ENCODE measurements around the gene MAML3. TPM values are rescaled to one million over a fixed set of nuclear protein-coding genes. Genes with fewer than 3 reads are reported as not detected.

MAML3 gene
- total and polyA plus RNA-seq, 2 of the 13 experiments (the other 11 are each of a cell fraction or from before 2014, with no cell fraction given), result 0.05 to 0.13 TPM

DNA sequence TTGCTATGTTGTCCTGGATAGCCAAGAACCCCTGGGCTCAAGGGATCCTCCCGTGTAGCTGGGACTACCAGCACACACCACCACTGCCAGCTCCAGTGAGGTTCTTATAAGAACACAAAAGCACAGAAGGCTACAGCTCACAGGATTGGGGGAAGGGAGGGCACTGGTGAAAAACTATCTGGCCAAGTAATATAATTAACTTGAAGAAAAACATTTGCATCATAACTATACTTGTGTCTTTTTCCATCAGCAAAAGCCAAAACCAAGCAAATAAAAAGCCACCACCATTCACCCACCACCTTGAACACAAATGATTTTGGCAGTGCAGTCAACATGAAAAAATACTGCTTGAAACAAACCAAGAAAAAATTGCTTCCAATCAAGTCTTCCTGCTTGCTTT lies 188.2 kb downstream of the MAML3 start:
- no peak for ATAC-seq
- H3K27me3 ChIP-seq (ENCODE audit: control insufficient read depth in 1 of 2, insufficient read depth in 2 of 2, low read length in 2 of 2), result peaks cover 0 to 1% of the 10 kb centered on the region in 2 experiments; a peak in 1 of 5 replicates
- in situ Hi-C loops (cut with HindIII; ENCODE audit: extremely low pct_ligation_motif_present, low pct_unique_long_range_greater_than_20kb), result no loop called here
- H3K9me3 ChIP-seq (ENCODE audit: low read length), result no peaks in the 10 kb centered on the region
- no peak overlapping the region for H3K9ac ChIP-seq (ENCODE audit: insufficient read depth, low read depth, low read length)
- no peak overlapping the region for H3K4me3 ChIP-seq (replicated peaks in 1 of 3; ENCODE audit: insufficient read depth in 1 of 3, low read depth in 2 of 3, low read length in 3 of 3)
- H3K79me2 ChIP-seq (ENCODE audit: insufficient read depth, low read length), result no peaks in the 10 kb centered on the region
- no peak overlapping the region for H3K4me2 ChIP-seq (ENCODE audit: low read depth, low read length)
- no peaks in the 10 kb centered on the region for H3K4me1 ChIP-seq (ENCODE audit: insufficient read depth, low read length)
- H2AFZ ChIP-seq (ENCODE audit: low read length), result no peak overlapping the region
- DNase-seq (ENCODE audit: low spot score), result no peak
- intact Hi-C loops (cut with micrococcal nuclease; ENCODE audit: unreplicated experiment), result no loop called here
- no peak for FAIRE-seq
- H3K36me3 ChIP-seq (replicated peaks in 1 of 2; ENCODE audit: control insufficient read depth in 1 of 2, insufficient read depth in 2 of 2, low read length in 2 of 2), result no peaks in the 10 kb centered on the region
- ChIA-PET POLR2A (no interaction called here), CTCF (ENCODE audit: low intra/inter-chr PET ratio, low total read pairs) (no interaction called here)
- BruUV-seq (replicated peaks), result no TSS peak
- WGBS (ENCODE audit: low lambda C conversion rate), result 67% methylated on average over 1 of the region's 1 CpG
- H4K20me1 ChIP-seq (ENCODE audit: insufficient read depth, low read length), result no peaks in the 10 kb centered on the region
- H3K27ac ChIP-seq (ENCODE audit: extremely low read length, insufficient read depth, low read length), result no peak overlapping the region
- TF ChIP-seq ZNF383 (CRISPR knock-in tag; IDR thresholded peaks at IDR 0.05; ENCODE audit: borderline replicate concordance), result no peak
- no peak for TF ChIP-seq ZNF562 (CRISPR knock-in tag; IDR thresholded peaks at IDR 0.05; ENCODE audit: borderline replicate concordance)
- TF ChIP-seq GATAD2A (CRISPR knock-in tag; IDR thresholded peaks at IDR 0.05), result no peak

DNA sequence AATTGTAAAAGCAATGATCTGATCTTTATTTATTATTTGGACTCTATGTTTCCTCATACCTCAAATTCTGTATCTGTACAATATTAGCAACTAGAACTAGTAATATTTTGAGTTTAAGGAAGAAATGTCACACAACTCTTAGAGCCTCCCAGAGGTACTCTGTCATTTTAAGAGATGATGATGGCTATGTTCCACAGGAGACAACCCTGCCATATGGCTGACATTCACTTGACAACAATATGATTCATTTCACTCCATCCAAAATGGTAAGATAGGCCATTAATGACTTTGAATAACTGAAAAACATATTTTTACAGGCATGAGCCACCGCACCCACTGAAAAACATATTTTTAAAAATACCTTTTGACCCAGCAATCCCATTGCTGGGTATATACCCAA lies 190.3 kb downstream of the MAML3 start:
- no TSS peak for BruUV-seq (replicated peaks)
- intact Hi-C loops (cut with micrococcal nuclease; ENCODE audit: unreplicated experiment) (no loop called here), in situ Hi-C loops (cut with HindIII; ENCODE audit: extremely low pct_ligation_motif_present, low pct_unique_long_range_greater_than_20kb) (no loop called here)
- Histone ChIP-seq H4K20me1 (ENCODE audit: insufficient read depth, low read length) (no peaks in the 10 kb centered on the region), H2AFZ (ENCODE audit: low read length) (no peak overlapping the region), H3K27ac (ENCODE audit: extremely low read length, insufficient read depth, low read length) (no peak overlapping the region), H3K9me3 (ENCODE audit: low read length) (no peaks in the 10 kb centered on the region), H3K9ac (ENCODE audit: insufficient read depth, low read depth, low read length) (no peak overlapping the region), H3K79me2 (ENCODE audit: insufficient read depth, low read length) (no peaks in the 10 kb centered on the region), H3K4me3 (replicated peaks in 1 of 3; ENCODE audit: insufficient read depth in 1 of 3, low read depth in 2 of 3, low read length in 3 of 3) (no peak overlapping the region), H3K36me3 (replicated peaks in 1 of 2; ENCODE audit: control insufficient read depth in 1 of 2, insufficient read depth in 2 of 2, low read length in 2 of 2) (no peaks in the 10 kb centered on the region), H3K4me2 (ENCODE audit: low read depth, low read length) (no peak overlapping the region), H3K27me3 (ENCODE audit: control insufficient read depth in 1 of 2, insufficient read depth in 2 of 2, low read length in 2 of 2) (no peaks in the 10 kb centered on the region; a peak in 1 of 5 replicates), H3K4me1 (ENCODE audit: insufficient read depth, low read length) (no peaks in the 10 kb centered on the region)
- FAIRE-seq (no peak), DNase-seq (ENCODE audit: low spot score) (no peak), ATAC-seq (no peak)
- POLR2A ChIA-PET, result no interaction called here
- WGBS (ENCODE audit: low lambda C conversion rate), result 21% methylated on average over 1 of the region's 1 CpG
- CTCF ChIA-PET (ENCODE audit: low intra/inter-chr PET ratio, low total read pairs), result no interaction called here
- TF ChIP-seq HOXA3 (CRISPR knock-in tag; IDR thresholded peaks at IDR 0.05) (no peak), SP5 (CRISPR knock-in tag; IDR thresholded peaks at IDR 0.05; ENCODE audit: borderline replicate concordance, low read depth) (no peak), TSC22D2 (CRISPR knock-in tag; IDR thresholded peaks at IDR 0.05; ENCODE audit: borderline replicate concordance) (no peak), GFI1 (CRISPR knock-in tag; IDR thresholded peaks at IDR 0.05; ENCODE audit: borderline replicate concordance) (no peak), ZNF607 (CRISPR knock-in tag; IDR thresholded peaks at IDR 0.05; ENCODE audit: borderline replicate concordance) (no peak), HMGA1 (CRISPR knock-in tag; conservative IDR thresholded peaks at IDR 0.05) (no peak), ATM (IDR thresholded peaks at IDR 0.05; ENCODE audit: borderline replicate concordance) (no peak), SRSF4 (IDR thresholded peaks at IDR 0.05; ENCODE audit: low read depth, low read length, poor library complexity, severe bottlenecking) (no peak), ZNF432 (CRISPR knock-in tag; IDR thresholded peaks at IDR 0.05; ENCODE audit: borderline replicate concordance) (no peak), KLF11 (CRISPR knock-in tag; IDR thresholded peaks at IDR 0.05) (no peak), ZNF614 (CRISPR knock-in tag; IDR thresholded peaks at IDR 0.05; ENCODE audit: borderline replicate concordance) (no peak)
- TF ChIP-seq, protein P1, sequence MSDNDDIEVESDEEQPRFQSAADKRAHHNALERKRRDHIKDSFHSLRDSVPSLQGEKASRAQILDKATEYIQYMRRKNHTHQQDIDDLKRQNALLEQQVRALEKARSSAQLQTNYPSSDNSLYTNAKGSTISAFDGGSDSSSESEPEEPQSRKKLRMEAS (IDR thresholded peaks at IDR 0.05), result no peak
- TF ChIP-seq, protein P2, sequence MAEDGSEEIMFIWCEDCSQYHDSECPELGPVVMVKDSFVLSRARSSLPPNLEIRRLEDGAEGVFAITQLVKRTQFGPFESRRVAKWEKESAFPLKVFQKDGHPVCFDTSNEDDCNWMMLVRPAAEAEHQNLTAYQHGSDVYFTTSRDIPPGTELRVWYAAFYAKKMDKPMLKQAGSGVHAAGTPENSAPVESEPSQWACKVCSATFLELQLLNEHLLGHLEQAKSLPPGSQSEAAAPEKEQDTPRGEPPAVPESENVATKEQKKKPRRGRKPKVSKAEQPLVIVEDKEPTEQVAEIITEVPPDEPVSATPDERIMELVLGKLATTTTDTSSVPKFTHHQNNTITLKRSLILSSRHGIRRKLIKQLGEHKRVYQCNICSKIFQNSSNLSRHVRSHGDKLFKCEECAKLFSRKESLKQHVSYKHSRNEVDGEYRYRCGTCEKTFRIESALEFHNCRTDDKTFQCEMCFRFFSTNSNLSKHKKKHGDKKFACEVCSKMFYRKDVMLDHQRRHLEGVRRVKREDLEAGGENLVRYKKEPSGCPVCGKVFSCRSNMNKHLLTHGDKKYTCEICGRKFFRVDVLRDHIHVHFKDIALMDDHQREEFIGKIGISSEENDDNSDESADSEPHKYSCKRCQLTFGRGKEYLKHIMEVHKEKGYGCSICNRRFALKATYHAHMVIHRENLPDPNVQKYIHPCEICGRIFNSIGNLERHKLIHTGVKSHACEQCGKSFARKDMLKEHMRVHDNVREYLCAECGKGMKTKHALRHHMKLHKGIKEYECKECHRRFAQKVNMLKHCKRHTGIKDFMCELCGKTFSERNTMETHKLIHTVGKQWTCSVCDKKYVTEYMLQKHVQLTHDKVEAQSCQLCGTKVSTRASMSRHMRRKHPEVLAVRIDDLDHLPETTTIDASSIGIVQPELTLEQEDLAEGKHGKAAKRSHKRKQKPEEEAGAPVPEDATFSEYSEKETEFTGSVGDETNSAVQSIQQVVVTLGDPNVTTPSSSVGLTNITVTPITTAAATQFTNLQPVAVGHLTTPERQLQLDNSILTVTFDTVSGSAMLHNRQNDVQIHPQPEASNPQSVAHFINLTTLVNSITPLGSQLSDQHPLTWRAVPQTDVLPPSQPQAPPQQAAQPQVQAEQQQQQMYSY (CRISPR knock-in tag; IDR thresholded peaks at IDR 0.05), result no peak
- TF ChIP-seq, protein P3, sequence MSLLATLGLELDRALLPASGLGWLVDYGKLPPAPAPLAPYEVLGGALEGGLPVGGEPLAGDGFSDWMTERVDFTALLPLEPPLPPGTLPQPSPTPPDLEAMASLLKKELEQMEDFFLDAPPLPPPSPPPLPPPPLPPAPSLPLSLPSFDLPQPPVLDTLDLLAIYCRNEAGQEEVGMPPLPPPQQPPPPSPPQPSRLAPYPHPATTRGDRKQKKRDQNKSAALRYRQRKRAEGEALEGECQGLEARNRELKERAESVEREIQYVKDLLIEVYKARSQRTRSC (CRISPR knock-in tag; IDR thresholded peaks at IDR 0.05; ENCODE audit: low read depth), result no peak

All from HepG2 (cell line).